Mononuclear cell (primary cell): ENCODE data around the gene RNF13. TPM values are rescaled to one million over a fixed set of nuclear protein-coding genes. Genes with fewer than 3 reads are reported as not detected.
"Not testable (repeated sequence)": the region's sequence is repeated elsewhere in the genome, so short reads cannot be mapped to it uniquely, and the experiment has no call there.

Source experiments
- H3K27me3 ChIP-seq: 2 replicates; pipeline ENCODE4 v1.6.0; 2011; ENCODE audit warnings: low read length, control low read depth; ENCODE audit not compliant: insufficient read depth
- H3K4me1 ChIP-seq: 2 replicates; pipeline ENCODE4 v1.5.1; 2011; ENCODE audit warnings: mild to moderate bottlenecking, low read length, control low read depth; ENCODE audit not compliant: insufficient read depth
- H3K4me3 ChIP-seq: 2 replicates; pipeline ENCODE4 v1.5.1; 2011; ENCODE audit warnings: mild to moderate bottlenecking, low read length, moderate library complexity
- H3K9me3 ChIP-seq: 2 replicates; pipeline ENCODE4 v1.5.1; 2011; ENCODE audit warnings: low read depth, mild to moderate bottlenecking, control low read depth, low read length
- total RNA-seq: library from RNA; depleted of rRNA; stranded (reverse); fragments of >200 nt; gene quantifications from one replicate; pipeline ENCODE4 v1.2.3, GENCODE V29; 2012

Gene RNF13
- total RNA-seq, 1 donor: 170 TPM

GRCh38 chr3:149815321-149815720, 2.3 kb downstream of the RNF13 start:
- Histone ChIP-seq H3K4me1 (peaks cover 53% of the 10 kb centered on the region), H3K9me3 (no peaks in the 10 kb centered on the region), H3K27me3 (no peaks in the 10 kb centered on the region), H3K4me3 (peak overlapping the region; percentile 96)

- Histone ChIP-seq H3K4me3 (peak overlapping the region; percentile 8), H3K9me3 (no peaks in the 10 kb centered on the region), H3K4me1 (peaks cover 53% of the 10 kb centered on the region), H3K27me3 (no peaks in the 10 kb centered on the region)
Measured at GRCh38 chr3:149815728-149816127, 2.7 kb downstream of the RNF13 start.

GRCh38 chr3:149816311-149816710, 3.3 kb downstream of the RNF13 start:
- Histone ChIP-seq H3K27me3 (no peaks in the 10 kb centered on the region), H3K9me3 (no peaks in the 10 kb centered on the region), H3K4me1 (peaks cover 53% of the 10 kb centered on the region), H3K4me3 (peak overlapping the region; percentile 8)

GRCh38 chr3:149816986-149817385, 4.0 kb downstream of the RNF13 start:
- Histone ChIP-seq H3K4me3 (no peak overlapping the region), H3K4me1 (peaks cover 52% of the 10 kb centered on the region), H3K27me3 (no peaks in the 10 kb centered on the region), H3K9me3 (no peaks in the 10 kb centered on the region)

GRCh38 chr3:149819432-149819831, 6.4 kb downstream of the RNF13 start:
- Histone ChIP-seq H3K4me1 (peaks cover 40% of the 10 kb centered on the region), H3K9me3 (no peaks in the 10 kb centered on the region), H3K4me3 (no peak overlapping the region), H3K27me3 (no peaks in the 10 kb centered on the region)

GRCh38 chr3:149820183-149820582, 7.2 kb downstream of the RNF13 start:
- no peaks in the 10 kb centered on the region for H3K9me3 ChIP-seq
- H3K4me3 ChIP-seq: no peak overlapping the region
- no peaks in the 10 kb centered on the region for H3K27me3 ChIP-seq
- peaks cover 33% of the 10 kb centered on the region for H3K4me1 ChIP-seq

- Histone ChIP-seq H3K27me3 (no peaks in the 10 kb centered on the region), H3K4me1 (no peaks in the 10 kb centered on the region), H3K4me3 (no peak overlapping the region), H3K9me3 (peaks cover 11% of the 10 kb centered on the region)
Measured at GRCh38 chr3:149826636-149827035, 13.6 kb downstream of the RNF13 start.

- peaks cover 28% of the 10 kb centered on the region for H3K9me3 ChIP-seq
- no peaks in the 10 kb centered on the region for H3K4me1 ChIP-seq
- no peaks in the 10 kb centered on the region for H3K27me3 ChIP-seq
- no peak overlapping the region for H3K4me3 ChIP-seq
Measured at GRCh38 chr3:149828390-149828789, 15.4 kb downstream of the RNF13 start.

GRCh38 chr3:149829631-149830030, 16.6 kb downstream of the RNF13 start:
- H3K4me1 ChIP-seq, H3K27me3 ChIP-seq, H3K4me3 ChIP-seq: not testable (repeated sequence)
- peaks cover 41% of the 10 kb centered on the region for H3K9me3 ChIP-seq

- H3K4me1 ChIP-seq: no peaks in the 10 kb centered on the region
- no peak overlapping the region for H3K4me3 ChIP-seq
- H3K9me3 ChIP-seq: peaks cover 48% of the 10 kb centered on the region
- H3K27me3 ChIP-seq: no peaks in the 10 kb centered on the region
Measured at GRCh38 chr3:149830902-149831301, 17.9 kb downstream of the RNF13 start.

- Histone ChIP-seq H3K4me3 (no peak overlapping the region), H3K4me1 (no peaks in the 10 kb centered on the region), H3K27me3 (no peaks in the 10 kb centered on the region), H3K9me3 (peaks cover 48% of the 10 kb centered on the region)
Measured at GRCh38 chr3:149831321-149831720, 18.3 kb downstream of the RNF13 start.

- Histone ChIP-seq H3K4me1 (no peaks in the 10 kb centered on the region), H3K9me3 (peaks cover 53% of the 10 kb centered on the region), H3K27me3 (no peaks in the 10 kb centered on the region)
Measured at GRCh38 chr3:149832086-149832485, 19.1 kb downstream of the RNF13 start.

GRCh38 chr3:149833241-149833640, 20.2 kb downstream of the RNF13 start:
- H3K4me1 ChIP-seq: no peaks in the 10 kb centered on the region
- no peaks in the 10 kb centered on the region for H3K27me3 ChIP-seq
- peaks cover 63% of the 10 kb centered on the region for H3K9me3 ChIP-seq
- H3K4me3 ChIP-seq: no peak overlapping the region

More at GRCh38 chr3:149832086-149832485, 19.1 kb downstream of the RNF13 start:
- H3K4me3 ChIP-seq: no peak overlapping the region

- H3K4me3 ChIP-seq, H3K27me3 ChIP-seq, H3K4me1 ChIP-seq: not testable (repeated sequence)
- H3K9me3 ChIP-seq: peaks cover 34% of the 10 kb centered on the region
Measured at GRCh38 chr3:149838491-149838890, 25.5 kb downstream of the RNF13 start.

- H3K4me3 ChIP-seq, H3K27me3 ChIP-seq: not testable (repeated sequence)
Measured at GRCh38 chr3:149839469-149839868, 26.5 kb downstream of the RNF13 start.

GRCh38 chr3:149839896-149840295, 26.9 kb downstream of the RNF13 start:
- Histone ChIP-seq H3K9me3 (peaks cover 20% of the 10 kb centered on the region), H3K27me3 (no peaks in the 10 kb centered on the region), H3K4me3 (no peak overlapping the region), H3K4me1 (no peaks in the 10 kb centered on the region)

More at GRCh38 chr3:149839469-149839868, 26.5 kb downstream of the RNF13 start:
- H3K4me1 ChIP-seq: not testable (repeated sequence)
- peaks cover 24% of the 10 kb centered on the region for H3K9me3 ChIP-seq
